ENCODE data around the gene GATA6. TPM values are rescaled to one million over a fixed set of nuclear protein-coding genes. Genes with fewer than 3 reads are reported as not detected.

Gene GATA6
- total and polyA plus RNA-seq, 2 of the 8 experiments (the other 6 are each of a cell fraction or from before 2014, with no cell fraction given), result 0.09 TPM; not detected in 1

- TF ChIP-seq HDAC6 (IDR thresholded peaks at IDR 0.05; ENCODE audit: low read depth, low read length), result no peak
- TF ChIP-seq EP300 (IDR thresholded peaks at IDR 0.05; ENCODE audit: borderline replicate concordance in 1 of 2, low read depth in 2 of 2, low read length in 2 of 2), result no peak
- TF ChIP-seq CBX5 (IDR thresholded peaks at IDR 0.05; ENCODE audit: low read depth, low read length), result no peak
- TF ChIP-seq BCL11A (IDR thresholded peaks at IDR 0.05; ENCODE audit: low read depth in 2 of 2, low read length in 2 of 2), result no peak
- TF ChIP-seq TAF7 (optimal IDR thresholded peaks at IDR 0.05; ENCODE audit: borderline replicate concordance, low read depth, low read length), result no peak
- no peak for TF ChIP-seq RFX5 (IDR thresholded peaks at IDR 0.05; ENCODE audit: borderline replicate concordance, low read depth, low read length)
- TF ChIP-seq SAP30 (IDR thresholded peaks at IDR 0.05; ENCODE audit: insufficient read depth, insufficient replicate concordance, low read length), result no peak
- peak; percentile 46; the same call in 1 of the 2 replicates for TF ChIP-seq TBP (IDR thresholded peaks at IDR 0.05; ENCODE audit: low read depth, low read length)
- no peak for TF ChIP-seq JUN (IDR thresholded peaks at IDR 0.05; ENCODE audit: low read depth, low read length)
- TF ChIP-seq MAFK (IDR thresholded peaks at IDR 0.05; ENCODE audit: low read depth, low read length), result no peak
- no peak for TF ChIP-seq SIRT6 (IDR thresholded peaks at IDR 0.05; ENCODE audit: low read length)
- TF ChIP-seq YY1 (IDR thresholded peaks at IDR 0.05; ENCODE audit: low read depth, low read length), result peak; percentile 13; the same call in 1 of the 2 replicates
- no peak for TF ChIP-seq NANOG (IDR thresholded peaks at IDR 0.05; ENCODE audit: insufficient read depth, low read depth, low read length, poor library complexity, severe bottlenecking)
- no peak for TF ChIP-seq CBX8 (IDR thresholded peaks at IDR 0.05; ENCODE audit: borderline replicate concordance, low read depth, low read length)
- TF ChIP-seq FOSL1 (IDR thresholded peaks at IDR 0.05; ENCODE audit: insufficient read depth, low read depth, low read length), result no peak
- TF ChIP-seq, protein P1, sequence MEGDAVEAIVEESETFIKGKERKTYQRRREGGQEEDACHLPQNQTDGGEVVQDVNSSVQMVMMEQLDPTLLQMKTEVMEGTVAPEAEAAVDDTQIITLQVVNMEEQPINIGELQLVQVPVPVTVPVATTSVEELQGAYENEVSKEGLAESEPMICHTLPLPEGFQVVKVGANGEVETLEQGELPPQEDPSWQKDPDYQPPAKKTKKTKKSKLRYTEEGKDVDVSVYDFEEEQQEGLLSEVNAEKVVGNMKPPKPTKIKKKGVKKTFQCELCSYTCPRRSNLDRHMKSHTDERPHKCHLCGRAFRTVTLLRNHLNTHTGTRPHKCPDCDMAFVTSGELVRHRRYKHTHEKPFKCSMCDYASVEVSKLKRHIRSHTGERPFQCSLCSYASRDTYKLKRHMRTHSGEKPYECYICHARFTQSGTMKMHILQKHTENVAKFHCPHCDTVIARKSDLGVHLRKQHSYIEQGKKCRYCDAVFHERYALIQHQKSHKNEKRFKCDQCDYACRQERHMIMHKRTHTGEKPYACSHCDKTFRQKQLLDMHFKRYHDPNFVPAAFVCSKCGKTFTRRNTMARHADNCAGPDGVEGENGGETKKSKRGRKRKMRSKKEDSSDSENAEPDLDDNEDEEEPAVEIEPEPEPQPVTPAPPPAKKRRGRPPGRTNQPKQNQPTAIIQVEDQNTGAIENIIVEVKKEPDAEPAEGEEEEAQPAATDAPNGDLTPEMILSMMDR (IDR thresholded peaks at IDR 0.05; ENCODE audit: control extremely low read depth in 1 of 3, insufficient read depth in 1 of 3, low read depth in 1 of 3, low read length in 3 of 3), result peak in 2 of 3 experiments; percentile 32 to 39; a peak in 3 of 4 replicates
- TF ChIP-seq, protein P2, sequence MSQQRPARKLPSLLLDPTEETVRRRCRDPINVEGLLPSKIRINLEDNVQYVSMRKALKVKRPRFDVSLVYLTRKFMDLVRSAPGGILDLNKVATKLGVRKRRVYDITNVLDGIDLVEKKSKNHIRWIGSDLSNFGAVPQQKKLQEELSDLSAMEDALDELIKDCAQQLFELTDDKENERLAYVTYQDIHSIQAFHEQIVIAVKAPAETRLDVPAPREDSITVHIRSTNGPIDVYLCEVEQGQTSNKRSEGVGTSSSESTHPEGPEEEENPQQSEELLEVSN (IDR thresholded peaks at IDR 0.05), result no peak
- no peak for TF ChIP-seq CHD1 (IDR thresholded peaks at IDR 0.05; ENCODE audit: low read depth, low read length)
- peak; percentile 39 to 46; a peak in 3 of 4 replicates for TF ChIP-seq RAD21 (IDR thresholded peaks at IDR 0.05 in 1 of 2, conservative IDR thresholded peaks at IDR 0.05 in 1 of 2; ENCODE audit: low read depth in 2 of 2, low read length in 2 of 2)
Measured at GRCh38 chr18:22169011-22169888, at the start of gene GATA6 (continued).
